ENCODE results near the gene NLRP11.

The NLRP11 gene

GRCh38 chr19:55753401-55753800 is 78.4 kb downstream of the NLRP11 start:
- Mint-ChIP-seq H3K27me3 (peaks cover 6% of the 10 kb centered on the region), H3K27ac (no peak overlapping the region), H3K4me1 (ENCODE audit: low read depth) (no peaks in the 10 kb centered on the region), H3K36me3 (ENCODE audit: low read depth) (no peaks in the 10 kb centered on the region), H3K9me3 (no peaks in the 10 kb centered on the region), H3K4me3 (no peak overlapping the region)
- DNase-seq, result no peak

- peaks cover 4% of the 10 kb centered on the region for H3K27me3 Mint-ChIP-seq
- H3K4me3 Mint-ChIP-seq, result no peak overlapping the region
These were observed 81.1 kb downstream of the NLRP11 start for GRCh38 chr19:55750715-55751114.

GRCh38 chr19:55738302-55738701 is 93.5 kb downstream of the NLRP11 start, which contains the start of gene NLRP9:
NLRP9 (minus strand) TSS chr19:55738402; CDS start chr19:55738374, 28 bp downstream.
- Mint-ChIP-seq H3K27ac (no peak within 1 kb of the TSS), H3K27me3 (peaks cover 18% of the 10 kb centered on the region), H3K4me1 (ENCODE audit: low read depth) (no peaks in the 10 kb centered on the region), H3K4me3 (no peak within 1 kb of the TSS), H3K36me3 (ENCODE audit: low read depth) (no peaks in the 10 kb centered on the region), H3K9me3 (no peaks in the 10 kb centered on the region)
- no peak for DNase-seq

More at GRCh38 chr19:55750715-55751114, 81.1 kb downstream of the NLRP11 start:
- H3K4me1 Mint-ChIP-seq (ENCODE audit: low read depth), result no peaks in the 10 kb centered on the region
- DNase-seq, result no peak
- no peaks in the 10 kb centered on the region for H3K36me3 Mint-ChIP-seq (ENCODE audit: low read depth)
- H3K27ac Mint-ChIP-seq, result no peak overlapping the region
- H3K9me3 Mint-ChIP-seq, result no peaks in the 10 kb centered on the region
